Measurements from ENCODE around the gene EIF5AL1.
A peak's percentile ranks its signal among the peaks of the same experiment; 100 is the strongest.
"Not testable (repeated sequence)": the region's sequence is repeated elsewhere in the genome, so short reads cannot be mapped to it uniquely, and the experiment has no call there.

Gene EIF5AL1

DNA sequence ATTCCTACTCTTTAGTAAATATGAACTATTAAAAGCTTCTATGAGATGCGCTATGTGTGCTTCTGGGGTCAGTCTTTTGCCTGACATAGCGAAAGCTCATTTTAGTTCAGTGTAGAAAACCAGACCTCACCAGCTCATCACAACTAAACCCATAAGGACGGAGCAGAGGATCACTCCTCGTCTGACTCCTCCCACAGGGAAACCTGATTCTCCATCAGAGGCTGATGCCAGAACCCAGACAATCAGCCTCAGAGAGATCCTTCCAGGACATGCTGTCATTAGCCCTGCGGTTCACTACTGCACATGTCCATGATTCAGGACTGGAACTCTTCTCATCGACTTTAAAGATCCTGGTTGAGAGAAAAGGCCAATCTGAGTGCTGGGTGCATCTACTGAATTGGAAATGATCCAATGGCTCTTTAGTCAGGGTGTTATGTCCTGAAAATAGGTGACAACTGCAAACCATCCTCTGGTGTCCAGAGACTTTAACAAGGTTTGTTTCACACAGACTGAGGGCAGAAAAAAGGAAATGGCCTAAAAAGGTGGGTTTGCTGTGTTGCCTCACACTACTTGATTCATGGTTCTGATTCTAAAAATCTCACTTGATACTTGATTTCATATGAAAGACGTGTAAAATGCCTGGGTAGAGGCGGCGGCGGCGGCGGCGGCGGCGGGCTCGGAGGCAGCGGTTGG lies at the start of gene EIF5AL1:
Gene EIF5AL1, plus strand, starts transcription at position 643 of the 693 bp plus-strand sequence. CDS start 117 bp downstream, outside the sequence.
- not testable (repeated sequence) for DNase-seq

DNA sequence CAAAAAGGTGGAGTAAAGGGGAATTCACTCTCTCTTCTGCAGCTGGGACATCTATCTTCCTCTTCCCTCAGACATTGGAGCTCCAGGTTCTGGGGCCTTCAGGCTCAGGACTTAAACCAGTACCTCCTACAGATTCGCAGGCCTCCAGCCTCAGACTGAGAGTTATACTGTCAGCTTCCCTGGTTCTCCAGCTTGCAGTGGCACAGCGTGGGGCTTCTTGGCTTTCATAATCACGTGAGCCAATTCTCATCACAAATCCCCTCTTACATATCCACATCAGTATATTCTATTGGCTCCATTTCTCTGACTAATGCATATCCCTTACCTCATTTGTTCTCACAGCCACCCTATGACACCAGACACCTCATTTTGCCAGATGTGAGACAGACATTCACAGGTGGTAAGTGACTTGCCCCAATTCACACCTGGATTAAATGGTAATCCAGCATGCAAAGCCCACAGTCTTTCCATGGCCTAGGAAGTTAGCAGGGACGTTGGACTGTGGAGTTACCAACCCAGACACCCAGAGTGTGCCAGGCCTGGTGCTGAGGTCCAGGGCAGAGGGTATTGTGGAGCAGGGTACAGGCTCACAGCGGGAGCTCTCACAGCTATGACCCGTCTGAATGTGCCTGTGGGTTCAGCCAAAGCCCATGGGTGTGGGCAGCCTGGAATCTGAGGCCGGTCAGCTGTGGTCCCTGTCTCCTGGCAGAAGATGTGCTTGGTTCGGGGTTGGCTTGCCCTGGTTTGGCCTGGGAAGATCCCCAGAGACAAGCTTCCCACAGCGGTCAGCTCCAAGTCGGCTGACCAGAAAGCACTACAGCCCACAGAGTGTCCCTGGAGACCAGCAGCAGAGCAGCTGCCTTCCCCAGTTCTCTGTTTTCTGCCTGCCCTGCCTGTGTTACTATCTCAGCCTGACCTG lies 48.5 kb upstream of the EIF5AL1 start:
- DNase-seq = no peak

DNA sequence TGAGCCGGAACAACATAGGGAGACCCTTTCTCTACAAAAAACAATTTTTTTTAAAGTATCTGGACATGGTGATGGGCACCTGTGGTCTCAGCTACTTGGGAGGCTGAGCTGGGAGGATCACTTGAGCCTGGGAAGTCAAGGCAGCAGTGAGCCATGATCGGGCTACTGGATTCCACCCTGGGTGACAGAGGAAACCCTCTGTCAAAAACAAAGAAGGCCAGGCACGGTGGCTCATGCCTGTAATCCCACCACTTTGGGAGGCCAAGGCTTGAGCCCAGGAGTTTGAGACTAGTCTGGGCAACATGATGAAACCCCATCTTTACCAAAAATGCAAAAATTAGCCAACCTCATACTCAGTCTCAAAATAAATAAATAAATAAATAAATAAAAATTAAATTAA lies 47.0 kb upstream of the EIF5AL1 start:
- no peak for DNase-seq

DNA sequence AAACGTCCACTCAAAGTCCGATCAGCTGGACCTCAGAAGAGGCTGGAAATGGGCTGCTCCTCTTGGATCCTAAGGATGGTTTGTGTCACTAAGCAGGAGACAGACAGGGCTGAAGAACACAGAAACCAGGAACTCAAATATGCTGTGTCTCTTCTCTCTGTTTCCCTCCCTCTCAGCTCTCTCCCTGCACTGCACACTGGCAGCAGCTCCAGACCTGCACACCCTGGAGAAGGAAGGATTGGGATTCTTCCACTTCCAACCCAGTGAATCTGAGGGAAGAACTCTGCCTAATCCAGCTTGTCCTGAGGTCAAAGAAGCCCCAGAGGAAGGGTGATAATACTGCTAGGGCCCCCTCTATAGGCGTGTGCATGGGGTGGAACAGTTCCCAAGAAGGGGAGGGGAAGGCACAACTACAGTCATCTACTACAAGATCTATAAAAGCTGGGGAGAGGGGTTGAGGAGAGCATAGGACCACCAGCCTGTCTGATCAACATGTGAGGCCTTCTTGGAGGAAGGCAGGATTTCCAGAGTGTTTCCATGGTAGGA lies 44.2 kb upstream of the EIF5AL1 start:
- no peak for DNase-seq

DNA sequence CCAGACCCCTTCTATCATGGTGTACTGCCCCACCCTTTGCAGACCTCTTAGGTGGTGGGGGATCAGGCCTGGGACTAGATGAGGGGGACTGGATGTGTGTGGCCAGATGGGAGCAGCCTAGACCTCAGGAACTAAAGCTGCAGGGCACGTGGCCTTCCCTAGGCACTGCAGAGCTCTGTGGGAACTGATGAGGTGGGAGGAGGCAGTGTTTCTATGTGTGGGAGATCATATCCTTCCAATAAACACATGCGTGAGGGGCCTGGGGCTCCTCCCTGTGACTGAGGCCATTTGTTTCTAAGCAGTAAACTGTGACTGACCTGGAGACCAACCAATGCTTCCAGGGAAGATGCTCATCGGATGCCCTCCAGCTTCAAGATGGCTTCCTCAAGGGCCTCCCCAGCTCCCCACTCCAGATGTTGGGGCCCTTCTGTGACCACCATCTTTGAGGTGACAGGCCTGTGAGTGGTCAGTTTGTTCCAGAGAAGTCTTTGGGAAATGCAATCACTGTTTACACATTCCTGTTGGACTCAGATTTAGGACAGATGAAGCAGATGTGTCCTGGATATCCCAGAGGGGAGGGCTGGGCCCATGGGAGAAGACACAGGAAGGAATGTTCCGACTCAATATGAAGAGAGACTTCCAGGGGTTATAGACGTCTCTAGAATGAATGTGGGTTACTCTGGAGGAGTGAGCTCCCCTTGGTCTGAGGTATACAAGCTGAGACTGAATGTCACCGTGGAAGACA lies 43.3 kb upstream of the EIF5AL1 start:
- DNase-seq = no peak

DNA sequence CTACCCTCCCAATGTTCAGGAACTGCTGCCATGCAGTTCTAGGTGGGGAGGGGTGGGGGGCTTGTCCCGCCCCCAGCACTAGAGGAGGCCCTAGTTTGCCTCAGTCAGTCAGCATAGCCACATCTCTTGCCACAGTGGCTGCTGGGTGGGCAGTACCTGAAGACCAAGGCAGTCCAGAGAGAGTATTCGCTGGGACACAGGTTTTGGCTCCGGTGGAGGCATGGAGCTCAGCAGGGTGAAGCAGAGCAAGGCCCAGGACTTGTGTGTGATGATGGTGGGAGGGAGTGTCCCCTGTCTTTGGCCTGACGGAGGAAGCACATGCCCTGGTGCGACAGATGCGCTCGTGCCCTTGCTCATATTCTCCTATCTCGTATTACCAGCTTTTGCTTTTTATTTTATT lies 42.2 kb upstream of the EIF5AL1 start:
- no peak for DNase-seq

DNA sequence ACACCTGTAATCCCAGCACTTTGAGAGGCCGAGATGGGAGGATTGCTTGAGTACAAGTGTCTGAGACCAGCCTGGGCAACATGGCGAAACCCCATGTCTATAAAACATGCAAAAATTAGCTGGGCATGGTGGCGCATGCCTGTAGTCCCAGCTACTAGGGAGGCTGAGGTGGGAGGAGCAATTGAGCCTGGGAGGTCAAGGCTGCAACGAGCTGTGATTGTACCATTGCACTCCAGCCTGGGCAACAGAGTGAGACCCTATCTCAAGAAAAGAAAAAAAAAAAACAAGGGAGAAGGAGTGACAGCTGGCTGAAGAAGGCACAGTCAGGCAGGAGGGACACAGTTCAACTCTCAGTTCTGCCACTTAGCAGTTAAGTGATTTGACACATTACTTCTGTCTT lies 40.6 kb upstream of the EIF5AL1 start:
- DNase-seq = no peak

DNA sequence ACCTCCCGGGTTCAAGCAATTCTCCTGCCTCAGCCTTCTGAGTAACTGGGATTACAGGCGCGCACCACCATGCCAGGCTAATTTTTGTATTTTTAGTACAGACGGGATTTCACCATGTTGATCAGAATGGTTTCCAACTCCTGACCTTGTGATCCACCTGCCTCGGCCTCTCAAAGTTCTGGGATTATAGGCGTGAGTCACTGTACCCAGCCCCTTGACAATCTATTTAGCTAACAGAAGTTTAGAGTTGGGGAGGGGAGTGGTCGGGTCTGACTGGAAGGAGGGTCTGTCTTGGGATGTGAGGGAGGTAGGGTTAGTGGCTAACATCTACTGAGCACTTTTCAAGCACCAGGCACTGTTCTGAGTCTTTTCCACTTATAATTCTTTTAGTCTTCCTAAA lies 39.9 kb upstream of the EIF5AL1 start:
- DNase-seq = no peak

DNA sequence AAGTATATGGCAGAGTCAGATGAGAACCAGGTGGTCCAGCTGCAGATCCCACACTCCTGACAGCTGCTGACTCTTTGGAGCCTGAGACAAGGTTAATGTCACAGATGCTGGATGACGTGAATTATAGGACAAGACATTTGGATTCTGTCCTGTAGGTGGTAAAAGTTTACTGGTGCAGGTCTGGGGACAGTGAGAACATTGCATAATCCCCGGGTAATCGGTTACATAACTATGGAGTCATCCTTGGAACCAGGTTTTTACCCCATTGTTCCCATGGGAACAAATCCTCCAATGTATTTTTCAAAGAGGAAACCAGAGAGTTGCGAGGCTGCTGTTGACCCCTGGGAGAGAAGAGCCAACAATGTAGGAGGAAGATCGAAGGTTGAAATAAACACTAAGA lies 39.4 kb upstream of the EIF5AL1 start:
- no peak for DNase-seq

DNA sequence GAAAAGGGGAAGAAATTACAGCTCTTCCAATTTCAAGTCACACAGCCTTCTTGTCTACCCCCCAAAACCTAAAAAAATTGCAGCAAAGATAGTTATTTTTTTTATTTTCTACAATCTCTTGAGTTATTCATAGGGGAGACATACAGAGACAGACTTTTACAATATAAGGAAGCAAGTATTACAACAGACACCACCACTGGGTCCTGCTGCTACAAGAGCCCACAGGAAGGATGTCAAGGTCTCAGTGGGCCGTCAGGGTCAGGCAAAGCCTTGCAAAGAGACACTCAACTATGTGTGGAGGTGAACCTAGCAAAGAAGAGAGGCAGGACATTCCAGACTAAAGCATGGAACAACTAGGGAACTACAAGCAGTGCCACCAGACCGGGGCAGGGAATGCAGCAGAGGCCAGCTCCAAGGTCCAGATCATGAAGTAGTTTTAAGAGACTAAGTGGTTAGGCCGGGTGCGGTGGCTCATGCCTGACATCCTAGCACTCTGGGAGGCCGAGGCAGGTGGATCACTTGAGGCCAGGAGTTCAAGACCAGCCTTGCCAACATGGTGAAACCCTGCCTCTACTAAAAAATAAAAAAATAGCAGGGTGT lies 38.7 kb upstream of the EIF5AL1 start:
- no peak for DNase-seq

DNA sequence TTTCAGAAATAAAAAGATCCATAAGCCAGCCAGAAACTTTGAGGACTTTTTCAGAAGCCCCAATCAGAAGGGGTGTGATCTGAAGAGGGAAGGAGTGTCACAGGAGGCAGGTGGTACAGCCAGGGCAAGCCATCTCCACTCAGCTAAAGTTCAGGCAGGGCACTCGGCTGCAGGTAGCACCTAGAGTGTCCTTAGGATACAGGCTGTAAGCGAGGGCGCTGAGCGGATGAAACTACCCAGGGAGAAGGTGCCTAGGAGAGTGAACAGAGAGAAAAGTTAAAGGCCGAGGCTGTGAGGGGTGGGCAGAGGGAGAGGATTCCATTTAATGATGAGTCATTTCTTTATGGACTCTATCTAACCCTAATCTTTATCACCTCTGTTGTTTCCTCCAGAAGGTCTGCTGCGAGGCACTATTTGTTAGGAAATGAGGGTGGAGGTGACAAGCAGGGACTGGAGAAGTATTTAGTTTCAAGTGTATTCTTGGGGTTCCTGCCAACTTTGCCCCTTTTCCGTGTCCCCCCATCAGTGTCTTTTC lies 37.1 kb upstream of the EIF5AL1 start:
- DNase-seq = no peak

DNA sequence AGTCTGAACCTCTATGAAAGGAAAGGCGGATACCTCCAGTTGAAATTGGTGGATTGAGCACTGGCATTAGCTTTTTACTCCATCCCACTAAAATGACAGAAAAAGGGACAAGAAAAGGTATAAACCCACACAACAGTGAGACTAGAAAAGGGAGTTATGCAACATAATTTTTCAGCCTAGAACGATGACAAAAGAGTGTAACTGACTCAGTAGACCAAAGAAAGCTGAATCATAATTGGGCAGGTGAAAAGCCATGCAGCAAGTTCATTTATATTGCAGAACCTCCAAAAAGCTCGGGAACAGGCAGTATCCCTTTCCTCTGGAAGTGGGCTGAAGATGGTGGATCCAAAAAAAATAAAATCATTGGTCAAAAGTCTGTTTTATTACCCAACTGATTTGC lies 36.5 kb upstream of the EIF5AL1 start:
- DNase-seq = no peak

DNA sequence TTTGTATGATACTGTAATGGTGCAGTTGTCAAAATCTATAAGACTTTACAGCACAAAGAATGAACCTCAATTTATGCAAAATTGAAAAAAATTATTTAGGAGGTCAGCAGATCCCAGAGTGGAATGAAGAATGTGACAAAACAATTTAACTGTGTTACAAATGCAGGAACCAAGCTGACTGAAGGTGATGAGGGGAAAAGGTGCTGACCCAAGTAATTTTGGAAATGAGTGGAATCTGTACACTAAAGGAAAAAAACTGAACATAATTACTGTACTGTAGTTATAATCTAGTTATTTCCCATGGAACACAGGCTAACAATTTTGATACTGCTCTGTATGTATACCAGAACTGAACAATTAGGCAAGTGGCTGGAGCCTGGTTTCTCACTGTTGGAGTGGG lies 35.7 kb upstream of the EIF5AL1 start:
- no peak for DNase-seq

DNA sequence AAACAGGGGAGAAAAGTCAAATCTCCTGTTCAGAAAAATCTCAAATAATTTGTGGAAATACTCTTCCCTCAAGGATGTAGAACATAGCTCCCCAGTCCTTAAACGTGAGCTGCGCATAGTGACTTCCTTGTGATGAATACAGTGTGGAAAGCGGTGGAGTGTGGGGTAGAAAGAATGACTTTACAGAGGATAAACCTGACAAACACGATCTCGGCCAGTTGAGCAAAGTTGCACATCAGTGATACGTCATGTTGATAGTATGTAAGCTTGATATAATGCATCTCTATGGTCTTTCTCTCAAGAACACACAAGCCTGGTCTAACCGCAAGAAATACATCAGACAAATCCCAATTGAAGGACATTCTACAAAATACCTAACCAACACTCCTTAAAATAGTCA lies 34.9 kb upstream of the EIF5AL1 start:
- no peak for DNase-seq

DNA sequence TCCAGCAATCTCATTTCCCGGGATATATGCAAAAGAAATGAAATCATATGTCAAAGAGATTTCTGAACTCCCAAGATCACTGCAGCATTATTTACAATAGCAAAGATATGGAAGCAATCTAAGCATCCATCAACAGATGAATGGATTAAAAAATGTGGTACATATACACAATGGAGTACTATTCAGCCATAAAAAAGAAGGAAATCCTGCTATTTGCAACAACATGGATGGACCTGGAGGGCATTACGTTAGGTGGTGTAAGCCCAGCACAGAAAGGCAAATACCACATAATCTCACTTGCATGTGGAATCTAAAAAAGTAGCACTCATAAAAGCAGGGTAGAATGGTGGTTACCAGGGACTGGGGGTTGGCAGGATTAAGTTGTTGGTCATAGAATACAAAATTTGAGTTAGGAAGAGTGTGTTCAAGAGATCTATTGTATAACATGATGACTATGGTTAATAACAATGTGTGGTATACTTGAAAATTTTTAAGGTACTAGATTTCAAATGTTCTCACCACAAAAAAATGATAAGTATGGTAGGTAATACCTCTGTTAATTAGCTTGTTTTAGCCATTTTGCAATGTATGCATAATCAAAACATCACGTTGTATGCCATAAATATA lies 32.9 kb upstream of the EIF5AL1 start:
- DNase-seq = no peak

DNA sequence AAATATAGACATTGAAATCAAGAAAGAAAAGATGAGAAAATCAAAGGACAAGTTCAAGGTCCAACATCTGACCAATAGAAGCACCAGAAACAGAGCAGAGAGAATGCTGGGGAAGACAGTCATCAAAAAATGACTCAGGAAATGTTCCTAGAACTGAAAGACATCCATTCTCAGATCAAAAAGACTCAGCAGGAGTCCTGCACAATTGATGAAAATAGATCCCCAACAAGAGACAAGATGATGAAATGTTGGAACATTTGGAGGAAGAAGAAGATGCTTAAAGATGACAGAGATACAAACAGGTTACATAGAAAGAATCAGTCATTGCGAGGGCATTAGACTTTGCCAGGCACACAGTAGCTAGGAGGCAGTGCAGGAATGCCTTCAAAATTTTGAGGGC lies 30.0 kb upstream of the EIF5AL1 start:
- DNase-seq = no peak

DNA sequence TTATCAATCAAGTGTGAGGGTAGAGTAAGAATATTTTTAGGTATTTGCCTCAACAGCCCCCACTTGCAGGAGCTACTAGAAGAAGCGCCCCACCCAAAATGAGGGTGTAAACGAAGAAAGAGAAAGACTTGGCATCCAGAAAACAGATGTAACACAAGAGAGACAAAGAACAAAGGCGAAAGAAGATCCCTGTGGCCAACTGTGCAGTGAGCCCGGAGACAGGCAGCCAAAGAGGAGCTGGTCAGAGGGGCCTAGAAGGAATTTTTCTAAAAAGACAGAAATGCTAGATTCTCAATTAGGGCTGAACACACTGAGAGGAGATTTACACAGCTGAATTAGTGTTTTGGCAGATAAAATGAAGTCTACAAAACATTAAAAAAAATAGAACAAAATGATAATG lies 29.6 kb upstream of the EIF5AL1 start:
- no peak for DNase-seq

DNA sequence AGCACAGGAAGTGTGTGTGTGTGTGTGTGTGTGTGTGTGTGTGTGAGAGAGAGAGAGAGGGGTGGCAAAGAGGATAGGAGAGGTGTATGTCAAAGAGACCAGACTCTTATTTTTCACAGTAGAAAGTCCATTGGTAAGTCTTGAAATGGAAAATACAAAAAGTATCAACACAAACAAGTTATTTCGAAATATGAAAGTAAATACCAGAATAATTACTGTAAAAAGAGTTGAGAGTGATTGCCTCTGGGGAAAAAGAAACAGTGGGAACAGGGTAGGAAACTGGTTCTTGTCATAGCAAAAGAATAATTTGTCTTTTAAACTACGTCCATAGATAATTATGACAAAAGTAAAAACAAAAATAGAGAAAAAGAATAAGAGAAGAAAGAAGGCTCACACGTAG lies 29.0 kb upstream of the EIF5AL1 start:
- no peak for DNase-seq

DNA sequence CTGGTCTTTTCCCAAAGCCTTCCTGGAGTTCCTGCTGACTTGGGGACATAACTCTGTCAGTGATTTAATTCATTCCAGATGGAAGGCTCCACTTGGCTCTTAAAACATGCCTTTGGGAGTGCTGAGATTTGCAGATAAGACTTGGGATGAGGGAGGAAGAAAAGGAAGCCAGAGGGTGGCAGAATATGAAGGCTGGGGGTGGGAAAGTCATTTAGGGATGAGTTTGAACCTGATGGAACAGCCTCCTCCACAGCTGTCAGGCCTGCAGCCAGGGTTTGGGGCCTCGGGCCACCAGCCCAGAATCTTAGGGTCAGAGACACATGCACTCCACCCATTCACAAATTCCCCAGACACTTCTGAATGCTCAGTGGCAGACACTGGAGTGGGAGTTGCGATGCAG lies 28.4 kb upstream of the EIF5AL1 start:
- DNase-seq = no peak

DNA sequence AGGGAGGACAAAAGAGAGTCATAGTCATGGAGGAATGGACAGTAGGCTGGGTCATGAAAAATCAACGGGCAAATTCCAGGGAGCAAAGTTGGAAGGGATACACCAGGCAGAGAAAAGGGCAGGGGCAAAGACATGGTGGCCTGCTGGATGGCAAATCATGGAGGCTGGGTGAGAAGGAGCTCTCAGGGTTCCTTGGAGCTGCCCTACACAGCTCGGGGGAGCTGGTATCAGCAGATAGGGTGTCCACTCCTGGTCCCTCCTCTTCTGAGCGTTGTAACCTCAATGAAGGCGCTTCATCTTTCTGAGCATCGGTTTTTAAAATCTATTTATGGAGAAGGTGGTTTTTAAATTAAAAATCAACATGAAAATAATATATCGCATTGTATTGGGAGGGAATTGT lies 27.9 kb upstream of the EIF5AL1 start:
- DNase-seq = no peak

DNA sequence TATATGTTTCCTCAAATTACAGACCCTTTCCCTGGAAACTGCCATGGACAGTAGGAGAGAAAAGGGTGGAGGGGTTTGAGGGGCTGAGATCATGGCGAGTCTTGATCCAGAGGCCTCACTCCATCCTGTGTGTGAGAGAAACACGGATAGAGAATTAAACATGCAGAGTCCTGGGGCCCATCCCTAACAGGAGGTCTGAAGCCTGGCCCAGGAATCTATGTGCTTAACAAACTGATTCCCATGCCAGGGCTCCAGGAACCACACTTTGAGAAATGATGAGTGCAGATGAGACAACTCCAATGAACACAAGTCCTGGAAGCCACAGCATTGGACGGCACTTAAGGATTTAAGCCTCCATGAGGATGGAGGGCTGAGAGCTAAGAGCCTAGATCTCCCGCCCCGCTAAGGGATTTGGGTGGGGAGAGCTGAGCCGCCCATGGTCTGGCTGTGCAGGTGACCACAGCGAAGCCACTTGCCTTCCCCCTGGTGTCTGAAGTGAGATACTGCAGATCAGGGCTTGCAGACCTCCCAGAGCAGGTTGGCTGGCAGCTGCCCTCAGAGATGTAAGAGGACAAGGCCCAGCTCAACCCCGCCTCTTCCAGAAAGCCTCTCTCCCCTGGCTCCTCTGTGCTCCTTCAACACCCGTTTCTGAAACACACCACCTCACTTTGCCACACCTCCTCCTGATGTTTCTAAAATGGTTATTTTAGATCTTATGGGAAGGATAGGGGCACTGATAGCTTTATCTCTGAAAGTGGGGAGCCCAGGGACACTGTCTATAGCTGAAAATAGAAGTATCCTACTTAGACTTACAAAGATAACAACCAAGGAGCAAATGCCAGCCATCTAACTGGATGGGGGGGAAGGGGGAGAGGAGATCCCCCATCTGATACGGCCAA lies 24.8 kb upstream of the EIF5AL1 start:
- peak; percentile 35 for DNase-seq

Measured in CD4-positive, alpha-beta T cell treated with Interleukin-15 for 1 hour (primary cell).